ENCODE results near the gene AUH. TPM values are rescaled to one million over a fixed set of nuclear protein-coding genes. Genes with fewer than 3 reads are reported as not detected.

Gene AUH
- total RNA-seq, 1 donor from 2014 or later, result 62.6 TPM

DNA sequence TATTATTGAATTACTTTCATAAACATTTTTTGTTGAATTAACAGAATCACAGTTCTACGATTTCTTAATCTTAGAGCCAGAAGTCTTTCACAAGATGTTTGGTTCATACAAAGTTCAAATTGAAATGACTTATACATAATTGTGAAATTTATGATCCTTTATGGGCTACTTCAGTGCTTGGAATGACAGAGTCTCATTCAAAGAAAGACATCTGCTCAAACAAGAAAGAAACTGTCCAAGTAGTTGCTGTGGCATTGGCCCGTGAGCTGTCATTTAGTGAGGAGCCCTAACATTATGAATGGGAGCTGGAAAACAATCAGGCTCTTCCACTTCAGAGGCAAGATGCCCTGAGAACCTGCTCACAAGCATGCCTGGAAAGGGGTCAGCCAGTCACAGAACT, 63.4 kb downstream of the AUH start:
- Mint-ChIP-seq H3K36me3 (ENCODE audit: low read depth) (peaks cover 64% of the 10 kb centered on the region), H3K4me1 (ENCODE audit: low read depth) (peaks cover 13% of the 10 kb centered on the region), H3K27me3 (ENCODE audit: low read depth) (no peaks in the 10 kb centered on the region), H3K27ac (no peak overlapping the region), H3K4me3 (ENCODE audit: low read depth) (no peak overlapping the region), H3K9me3 (no peaks in the 10 kb centered on the region)
- no peak for DNase-seq (ENCODE audit: low spot score)
- intact Hi-C loops (cut with micrococcal nuclease), result no loop called here

DNA sequence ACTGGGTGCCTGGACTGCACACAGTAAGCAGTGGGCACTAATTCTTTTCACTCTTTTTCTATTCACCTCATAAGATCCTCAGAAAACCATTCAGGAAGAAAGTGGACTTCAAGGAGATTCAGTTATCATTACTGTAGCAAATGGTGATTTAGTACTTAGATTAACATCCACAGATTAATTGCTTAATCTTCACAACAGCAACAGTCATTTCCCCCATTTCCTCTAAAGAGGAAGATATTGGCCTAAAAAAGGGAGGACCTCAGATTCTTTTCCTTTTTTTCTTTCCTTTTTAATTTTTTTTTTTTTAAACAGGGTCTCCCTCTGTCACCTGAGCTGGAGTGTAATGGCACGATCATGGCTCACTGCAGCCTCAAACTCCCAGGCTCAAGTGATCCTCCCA, 64.4 kb downstream of the AUH start:
- H3K27me3 Mint-ChIP-seq (ENCODE audit: low read depth), result no peaks in the 10 kb centered on the region
- H3K9me3 Mint-ChIP-seq, result no peaks in the 10 kb centered on the region
- intact Hi-C loops (cut with micrococcal nuclease), result no loop called here
- no peak for DNase-seq (ENCODE audit: low spot score)
- peaks cover 11% of the 10 kb centered on the region for H3K4me1 Mint-ChIP-seq (ENCODE audit: low read depth)
- peaks cover 71% of the 10 kb centered on the region for H3K36me3 Mint-ChIP-seq (ENCODE audit: low read depth)
- no peak overlapping the region for H3K27ac Mint-ChIP-seq
- no peak overlapping the region for H3K4me3 Mint-ChIP-seq (ENCODE audit: low read depth)

DNA sequence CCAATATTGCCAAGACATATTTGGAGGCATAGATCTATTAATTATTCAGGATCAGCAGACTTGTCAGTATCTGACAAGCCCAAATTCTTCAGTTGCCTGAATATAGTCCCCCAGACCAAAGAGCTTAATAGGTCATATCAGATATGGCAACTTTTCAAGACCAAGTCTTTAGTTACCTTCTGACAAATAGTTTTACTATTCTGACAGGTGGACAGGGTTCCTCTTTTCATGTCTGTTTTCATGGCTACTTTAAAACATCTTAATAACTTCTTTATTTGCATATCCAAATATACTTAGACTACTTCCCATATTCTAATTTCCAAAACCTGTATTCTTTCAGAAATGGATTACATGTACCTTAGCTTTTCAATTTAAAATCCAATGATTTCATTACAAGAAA, 65.4 kb downstream of the AUH start:
- Mint-ChIP-seq H3K27ac (no peak overlapping the region), H3K27me3 (ENCODE audit: low read depth) (no peaks in the 10 kb centered on the region)

DNA sequence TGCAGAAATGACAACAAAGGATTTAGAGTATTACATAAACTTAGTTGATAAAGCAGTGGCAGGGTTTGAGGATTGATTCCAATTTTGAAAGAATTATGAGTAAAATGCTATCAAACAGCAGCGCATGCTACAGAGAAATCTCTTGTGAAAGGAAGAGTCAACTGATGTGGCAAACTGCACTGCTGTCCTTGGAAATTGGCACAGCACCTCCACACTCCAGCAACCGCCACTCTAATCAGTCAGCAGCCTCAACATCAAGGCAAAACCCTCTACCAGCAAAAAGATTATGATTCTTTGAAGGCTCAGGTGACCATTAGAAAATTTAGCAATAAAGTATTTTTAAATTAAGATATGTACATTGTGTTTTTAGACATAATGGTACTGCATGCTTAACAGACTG, 66.4 kb downstream of the AUH start:
- peaks cover 20% of the 10 kb centered on the region for H3K4me1 Mint-ChIP-seq (ENCODE audit: low read depth)
- H3K36me3 Mint-ChIP-seq (ENCODE audit: low read depth), result peaks cover 82% of the 10 kb centered on the region
- intact Hi-C loops (cut with micrococcal nuclease), result no loop called here
- no peak overlapping the region for H3K4me3 Mint-ChIP-seq (ENCODE audit: low read depth)
- no peak overlapping the region for H3K27ac Mint-ChIP-seq
- no peaks in the 10 kb centered on the region for H3K27me3 Mint-ChIP-seq (ENCODE audit: low read depth)
- H3K9me3 Mint-ChIP-seq, result no peaks in the 10 kb centered on the region
- DNase-seq (ENCODE audit: low spot score), result no peak

More for the DNA sequence above, 65.4 kb downstream of the AUH start:
- Mint-ChIP-seq H3K4me1 (ENCODE audit: low read depth) (peaks cover 12% of the 10 kb centered on the region), H3K36me3 (ENCODE audit: low read depth) (peaks cover 77% of the 10 kb centered on the region), H3K4me3 (ENCODE audit: low read depth) (no peak overlapping the region), H3K9me3 (no peaks in the 10 kb centered on the region)
- intact Hi-C loops (cut with micrococcal nuclease), result no loop called here
- no peak for DNase-seq (ENCODE audit: low spot score)

DNA sequence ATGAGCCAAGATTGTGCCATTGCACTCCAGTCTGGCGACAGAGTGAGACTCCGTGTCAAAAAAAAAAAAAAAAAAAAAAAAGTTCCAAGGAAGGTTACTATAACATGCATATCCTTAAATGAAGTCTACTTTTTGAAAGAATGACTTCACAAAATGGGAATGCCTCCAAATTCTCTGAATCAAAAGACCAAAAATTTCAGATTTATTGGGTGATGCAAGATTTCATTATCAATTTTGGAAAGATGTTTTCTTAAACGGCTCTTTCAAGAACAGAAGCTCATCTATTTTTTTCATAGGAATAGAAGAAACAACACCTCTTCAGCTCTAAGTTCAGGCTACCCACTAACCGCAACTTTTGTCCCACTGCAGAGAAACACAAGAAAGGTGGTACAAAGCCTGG, 69.9 kb downstream of the AUH start:
- H3K36me3 Mint-ChIP-seq (ENCODE audit: low read depth), result peaks cover 80% of the 10 kb centered on the region
- intact Hi-C loops (cut with micrococcal nuclease), result no loop called here
- no peak for DNase-seq (ENCODE audit: low spot score)
- no peaks in the 10 kb centered on the region for H3K9me3 Mint-ChIP-seq
- H3K4me1 Mint-ChIP-seq (ENCODE audit: low read depth), result peaks cover 13% of the 10 kb centered on the region
- no peaks in the 10 kb centered on the region for H3K27me3 Mint-ChIP-seq (ENCODE audit: low read depth)
- no peak overlapping the region for H3K27ac Mint-ChIP-seq
- no peak overlapping the region for H3K4me3 Mint-ChIP-seq (ENCODE audit: low read depth)

DNA sequence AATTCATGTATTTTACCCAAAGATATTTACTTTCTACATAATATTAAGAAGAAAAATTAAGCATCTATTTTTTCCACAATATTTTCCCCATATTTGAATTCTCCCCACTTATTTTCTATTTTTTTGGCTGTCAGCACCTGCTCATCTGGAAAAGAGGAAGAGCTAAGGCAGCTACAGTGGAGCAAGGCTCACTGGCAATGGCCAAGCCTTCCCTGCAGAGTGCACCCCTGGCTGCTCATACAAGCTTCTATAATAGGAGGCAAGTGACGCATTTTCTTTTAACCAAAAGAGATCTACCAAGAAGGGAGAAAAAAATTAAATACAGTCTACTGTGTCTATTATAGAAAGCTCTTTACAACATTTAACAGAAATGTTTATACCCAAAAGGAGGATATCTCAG, 72.5 kb downstream of the AUH start:
- H3K4me1 Mint-ChIP-seq (ENCODE audit: low read depth), result peaks cover 28% of the 10 kb centered on the region
- peaks cover 24% of the 10 kb centered on the region for H3K9me3 Mint-ChIP-seq
- intact Hi-C loops (cut with micrococcal nuclease), result no loop called here
- H3K4me3 Mint-ChIP-seq (ENCODE audit: low read depth), result no peak overlapping the region
- H3K27ac Mint-ChIP-seq, result peak overlapping the region; percentile 9
- no peaks in the 10 kb centered on the region for H3K27me3 Mint-ChIP-seq (ENCODE audit: low read depth)
- peaks cover 83% of the 10 kb centered on the region for H3K36me3 Mint-ChIP-seq (ENCODE audit: low read depth)
- no peak for DNase-seq (ENCODE audit: low spot score)

DNA sequence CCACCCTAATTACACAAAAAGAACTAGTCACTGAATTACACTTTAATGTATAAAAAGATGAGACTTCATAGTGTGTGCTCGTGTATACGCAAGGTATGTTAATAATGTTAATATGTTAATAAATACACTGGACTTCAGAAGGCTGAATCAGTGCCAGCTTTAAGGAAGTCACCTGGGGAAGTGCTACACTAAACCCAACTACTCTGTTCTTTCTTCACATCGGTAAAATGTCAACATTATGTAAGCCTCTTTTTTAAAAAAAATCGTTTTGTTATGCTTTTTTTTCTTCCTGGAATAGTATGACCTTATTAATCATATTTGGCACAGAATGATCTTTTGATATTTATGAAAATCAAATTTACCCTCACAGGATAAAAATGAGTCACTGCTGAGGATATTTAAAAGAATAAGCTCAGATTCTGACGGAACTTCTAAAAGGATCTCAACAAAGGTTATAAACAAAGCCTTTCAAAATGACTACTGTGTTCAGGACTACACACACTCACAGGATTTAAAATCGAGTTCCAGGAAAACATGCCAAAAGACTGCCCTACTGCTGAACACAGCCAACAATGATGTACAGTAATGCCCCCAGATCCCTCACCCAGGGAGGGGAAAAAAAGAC, 75.9 kb downstream of the AUH start:
- no peak overlapping the region for H3K27ac Mint-ChIP-seq
- peaks cover 28% of the 10 kb centered on the region for H3K9me3 Mint-ChIP-seq
- intact Hi-C loops (cut with micrococcal nuclease), result no loop called here
- no peak overlapping the region for H3K4me3 Mint-ChIP-seq (ENCODE audit: low read depth)
- H3K27me3 Mint-ChIP-seq (ENCODE audit: low read depth), result no peaks in the 10 kb centered on the region
- DNase-seq (ENCODE audit: low spot score), result no peak
- peaks cover 76% of the 10 kb centered on the region for H3K36me3 Mint-ChIP-seq (ENCODE audit: low read depth)
- H3K4me1 Mint-ChIP-seq (ENCODE audit: low read depth), result peaks cover 28% of the 10 kb centered on the region

DNA sequence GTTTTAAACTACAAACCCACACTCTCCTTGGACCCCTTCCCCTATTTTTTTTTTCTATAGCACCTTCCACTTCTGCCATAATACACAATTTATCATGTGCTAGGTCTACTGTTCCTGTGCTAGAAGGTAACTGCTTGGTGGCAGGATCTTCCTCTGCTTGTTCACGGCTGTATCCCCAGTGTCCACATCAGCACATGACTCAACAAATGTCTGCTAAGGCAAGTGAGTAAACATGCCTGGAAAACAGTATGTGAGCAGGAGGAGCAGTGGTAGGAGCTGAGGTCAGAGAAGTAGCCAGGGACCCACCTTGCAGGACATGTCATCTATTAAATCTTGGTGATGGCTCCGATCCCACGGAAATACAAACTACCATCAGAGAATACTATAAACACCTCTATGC, 79.4 kb downstream of the AUH start:
- peaks cover 33% of the 10 kb centered on the region for H3K9me3 Mint-ChIP-seq
- H3K4me3 Mint-ChIP-seq (ENCODE audit: low read depth), result no peak overlapping the region
- H3K27ac Mint-ChIP-seq, result peak overlapping the region; percentile 21
- peaks cover 81% of the 10 kb centered on the region for H3K36me3 Mint-ChIP-seq (ENCODE audit: low read depth)
- DNase-seq (ENCODE audit: low spot score), result no peak
- H3K4me1 Mint-ChIP-seq (ENCODE audit: low read depth), result peaks cover 21% of the 10 kb centered on the region
- intact Hi-C loops (cut with micrococcal nuclease), result no loop called here
- H3K27me3 Mint-ChIP-seq (ENCODE audit: low read depth), result no peaks in the 10 kb centered on the region

DNA sequence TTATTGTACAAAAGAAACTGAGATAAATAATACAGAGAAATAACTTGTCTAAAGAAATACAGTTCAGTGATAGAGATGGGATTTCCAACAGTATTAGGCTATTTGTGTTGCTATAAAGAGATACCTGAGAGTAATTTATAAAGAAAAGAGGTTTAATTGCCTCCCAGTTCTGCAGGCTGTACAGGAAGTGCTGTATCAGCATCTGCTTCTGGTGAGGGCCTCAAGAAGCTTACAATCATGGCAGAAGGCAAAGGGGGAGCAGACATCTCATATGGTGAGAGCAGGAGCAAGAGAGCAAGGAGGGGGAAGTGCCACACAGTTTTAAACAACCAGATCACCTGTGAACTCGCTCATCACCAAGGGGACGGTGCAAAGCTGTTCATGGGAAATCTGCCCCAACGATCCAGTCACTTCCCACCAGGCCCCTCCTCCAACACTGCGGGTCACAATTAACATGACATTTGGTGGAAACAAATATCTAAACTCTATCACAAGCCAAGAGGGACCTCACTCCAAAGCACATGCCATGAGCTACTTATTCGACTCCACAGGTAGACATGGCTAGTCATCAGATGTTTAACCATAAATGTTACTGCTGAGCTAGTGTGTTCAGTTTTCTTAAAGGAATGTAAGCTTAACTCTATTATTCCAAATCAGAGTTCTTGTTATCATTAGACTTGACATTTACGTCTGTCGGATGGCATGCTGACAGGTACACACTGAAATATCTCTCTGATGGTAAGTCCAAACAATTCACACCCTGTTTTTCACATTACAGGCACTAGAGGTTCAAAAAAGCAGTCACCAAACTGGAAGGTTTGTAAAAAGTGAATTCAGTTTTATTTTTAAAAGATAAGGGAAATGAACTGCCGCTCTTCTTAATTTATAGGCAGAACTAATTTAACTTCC, 82.2 kb downstream of the AUH start:
- no peak for DNase-seq (ENCODE audit: low spot score)
- Mint-ChIP-seq H3K36me3 (ENCODE audit: low read depth) (peaks cover 61% of the 10 kb centered on the region), H3K4me3 (ENCODE audit: low read depth) (no peak overlapping the region), H3K9me3 (peaks cover 12% of the 10 kb centered on the region), H3K27ac (no peak overlapping the region), H3K27me3 (ENCODE audit: low read depth) (no peaks in the 10 kb centered on the region), H3K4me1 (ENCODE audit: low read depth) (peaks cover 25% of the 10 kb centered on the region)
- intact Hi-C loops (cut with micrococcal nuclease), result no loop called here

DNA sequence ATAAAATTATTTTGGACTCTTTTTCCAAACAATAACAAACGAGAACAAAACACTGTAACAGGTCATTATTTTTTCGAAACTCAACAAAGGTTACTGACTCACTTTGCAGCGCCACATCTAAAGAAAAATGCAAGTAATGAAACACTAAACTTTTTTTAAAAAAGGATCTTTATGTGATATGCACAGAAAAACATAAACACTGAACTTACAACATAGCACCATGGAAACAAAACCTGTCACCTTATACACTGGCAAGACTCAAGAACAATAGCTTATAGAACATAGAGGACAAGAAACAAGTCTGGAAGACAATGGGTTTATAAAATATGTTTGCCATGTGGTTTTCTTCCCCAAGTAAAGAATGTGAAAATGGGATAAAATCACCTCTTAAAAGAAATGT, 85.2 kb downstream of the AUH start:
- Mint-ChIP-seq H3K36me3 (ENCODE audit: low read depth) (peaks cover 44% of the 10 kb centered on the region), H3K4me1 (ENCODE audit: low read depth) (peaks cover 27% of the 10 kb centered on the region), H3K27ac (peak overlapping the region; percentile 77), H3K9me3 (peaks cover 5% of the 10 kb centered on the region), H3K4me3 (ENCODE audit: low read depth) (no peak overlapping the region), H3K27me3 (ENCODE audit: low read depth) (no peaks in the 10 kb centered on the region)
- no peak for DNase-seq (ENCODE audit: low spot score)
- intact Hi-C loops (cut with micrococcal nuclease), result no loop called here

DNA sequence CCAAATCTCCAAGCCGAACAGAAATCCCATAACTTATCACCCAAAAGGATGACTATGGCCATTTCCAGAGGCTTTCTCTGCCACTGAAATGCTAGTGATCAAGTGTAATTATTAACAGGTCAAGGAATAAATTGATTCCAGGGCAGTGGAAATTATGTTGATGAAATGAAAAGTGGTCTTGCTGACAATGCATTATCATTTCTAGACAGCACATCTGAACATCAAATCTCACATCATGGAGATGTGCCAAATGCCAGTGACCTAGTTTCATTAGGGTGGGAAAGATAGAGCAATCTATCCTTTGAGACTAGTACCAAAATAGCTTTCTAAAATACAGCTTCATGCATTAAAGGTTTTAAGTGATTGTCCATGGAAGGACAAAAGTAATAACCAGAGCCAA, 86.1 kb downstream of the AUH start:
- Mint-ChIP-seq H3K4me3 (ENCODE audit: low read depth) (no peak overlapping the region), H3K4me1 (ENCODE audit: low read depth) (peaks cover 27% of the 10 kb centered on the region), H3K36me3 (ENCODE audit: low read depth) (peaks cover 35% of the 10 kb centered on the region), H3K27ac (no peak overlapping the region), H3K27me3 (ENCODE audit: low read depth) (no peaks in the 10 kb centered on the region), H3K9me3 (peaks cover 5% of the 10 kb centered on the region)
- no peak for DNase-seq (ENCODE audit: low spot score)
- intact Hi-C loops (cut with micrococcal nuclease), result loop anchor here (2.0 kb wide), 1 partner anchor 21 kb away; no protein-coding TSS in a partner anchor

DNA sequence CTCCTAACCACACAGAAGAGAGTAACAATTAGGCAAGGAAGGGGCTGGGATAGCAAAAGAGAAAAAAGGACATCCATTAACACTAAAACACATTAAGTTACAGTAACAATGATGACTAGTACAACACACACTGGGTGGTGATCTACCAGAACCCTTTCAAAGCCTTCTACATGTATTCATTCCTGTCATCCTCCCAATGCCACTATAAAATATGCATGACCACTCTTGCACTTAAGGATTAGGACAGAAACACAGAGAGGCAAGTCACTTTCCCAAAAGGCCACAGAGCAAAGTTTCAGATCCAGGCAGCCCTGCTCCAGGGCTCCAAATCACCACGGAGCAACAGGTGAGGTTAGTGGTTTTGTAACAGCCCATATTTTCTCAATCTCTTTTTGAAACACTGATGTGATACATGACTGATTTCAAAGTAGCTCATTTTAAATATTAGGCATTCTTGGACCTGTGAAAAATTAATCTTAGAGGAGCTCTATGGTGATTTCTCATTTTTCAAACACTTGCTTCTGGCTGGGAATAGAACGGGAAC, 86.7 kb downstream of the AUH start:
- peaks cover 32% of the 10 kb centered on the region for H3K36me3 Mint-ChIP-seq (ENCODE audit: low read depth)
- H3K4me3 Mint-ChIP-seq (ENCODE audit: low read depth), result no peak overlapping the region
- peak overlapping the region; percentile 39 for H3K27ac Mint-ChIP-seq
- intact Hi-C loops (cut with micrococcal nuclease), result loop anchor here (2.0 to 5.0 kb wide), 2 partner anchors 20 to 67 kb away; no protein-coding TSS in a partner anchor
- H3K4me1 Mint-ChIP-seq (ENCODE audit: low read depth), result peaks cover 27% of the 10 kb centered on the region
- DNase-seq (ENCODE audit: low spot score), result no peak
- H3K27me3 Mint-ChIP-seq (ENCODE audit: low read depth), result no peaks in the 10 kb centered on the region
- peaks cover 5% of the 10 kb centered on the region for H3K9me3 Mint-ChIP-seq
